Psoas muscle (tissue), 8 donors: ENCODE results near the gene RAB11FIP2. TPM values are rescaled to one million over a fixed set of nuclear protein-coding genes. Genes with fewer than 3 reads are reported as not detected.

Experiments used
- ATAC-seq, 4 donors: fragments of 200-7000 bp; cut with Tn5 transposase; one replicate each; pipeline ENCODE4 v1.9.1; 2020; ENCODE audit warnings: moderate library complexity in 3 of 4, mild to moderate bottlenecking in 2 of 4
- DNase-seq, 2 donors: peaks; one replicate each; pipeline ENCODE4 v3.0.0-alpha.2; 2020
- H3K27ac ChIP-seq: fragments of 200-600 bp; one replicate; pipeline ENCODE4 v1.8.0; 2022
- H3K27me3 ChIP-seq, 3 donors: fragments of 200-600 bp in 1 of 3; one replicate each; pipeline versions ENCODE4 v1.6.1 to v1.8.0; 2013 to 2022; ENCODE audit warnings: low read length in 2 of 3, mild to moderate bottlenecking in 2 of 3, moderate library complexity in 1 of 3; ENCODE audit not compliant: insufficient read depth in 3 of 3
- H3K36me3 ChIP-seq, 2 donors: fragments of 200-600 bp in 1 of 2; one replicate each; pipeline versions ENCODE4 v1.6.1 to v1.8.0; 2013 to 2022; ENCODE audit warnings: low read depth in 1 of 2, mild to moderate bottlenecking in 1 of 2, moderate library complexity in 1 of 2; ENCODE audit not compliant: insufficient read depth in 1 of 2
- H3K4me1 ChIP-seq: fragments of 200-600 bp; one replicate; pipeline ENCODE4 v1.8.0; 2022
- H3K4me3 ChIP-seq: fragments of 200-600 bp; one replicate; pipeline ENCODE4 v1.8.0; 2022; ENCODE audit warnings: mild to moderate bottlenecking
- H3K9me3 ChIP-seq: fragments of 200-600 bp; one replicate; pipeline ENCODE4 v1.8.0; 2022
- WGBS, 3 donors: extraction: QIAGEN DNeasy Blood & Tissue Kit; methylation state at CpG; one replicate each; pipeline versions ENCODE4 v1.1.6 to v1.1.7; 2013; 5-methylcytosine and 5-hydroxymethylcytosine counted together
- intact Hi-C, 2 donors: fragments of 100-400 bp; cut with DNase I; formaldehyde crosslinking; loops; one replicate each; pipeline versions ENCODE4 v1.11.0 to v1.14.2; 2022
- polyA plus RNA-seq, 3 donors: library from polyadenylated mRNA; stranded (reverse); fragments of 200-250 nt; gene quantifications; one replicate each; pipeline ENCODE4 v1.2.3, GENCODE V29; 2013
- total RNA-seq, 4 donors: library from RNA; stranded (reverse); fragmentation: NEBNext Ultra II Directional in 2 of 4; extraction: Animal tissue kit (Norgen Biotek cat#: 25700) in 2 of 4; gene quantifications; one replicate each; pipeline versions ENCODE4 v1.2.1 to v1.2.4, GENCODE V29; 2021 to 2023
- TF ChIP-seq, protein P1 (sequence below): fragments of 200-600 bp; IDR thresholded peaks from one replicate; pipeline ENCODE4 v1.8.0; 2022; ENCODE audit warnings: antibody characterized with exemption
- donor health status: healthy with polysubstance abuse.
- donor health status: DM: no; HTN: no; CAD: no; lungs with moderate emphysema.
- donor health status: Bipolar disorder and iron deficiency.
- donor health status: healthy.
- donor health status: DM: yes; HTN: yes; CAD: no.
- donor health status: DM: no; HTN: no; CAD: no.
- donor health status: DM: no; HTN: no; CAD: no.
- donor health status: DM: yes; HTN: yes; CAD: no.

Gene RAB11FIP2
- total and polyA plus RNA-seq, 7 donors, result 3.1 to 13.6 (median 10.4) TPM

DNA sequence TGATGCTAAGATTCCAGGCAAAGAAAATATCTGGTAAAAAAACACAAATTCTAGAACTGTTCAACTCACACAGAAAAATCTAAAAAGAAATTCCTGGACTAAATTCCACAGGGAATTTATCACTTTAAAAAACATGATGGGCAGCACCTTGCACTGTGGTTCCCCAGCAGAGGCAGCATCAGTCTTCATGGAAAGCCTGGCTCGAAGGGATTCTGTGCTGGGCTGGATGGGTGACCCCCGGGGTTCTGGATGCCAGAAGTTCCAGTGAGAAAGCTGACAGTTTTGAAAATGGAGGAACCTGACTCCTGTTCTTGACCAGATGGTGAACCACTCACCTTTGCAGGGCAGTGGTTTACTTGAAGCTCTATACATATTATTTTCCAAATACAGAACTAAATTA lies 52.0 kb downstream of the RAB11FIP2 start:
- DNase-seq (no peak), ATAC-seq (no peak)
- no peak overlapping the region for H3K27ac ChIP-seq
- no peaks in the 10 kb centered on the region for H3K27me3 ChIP-seq
- no peaks in the 10 kb centered on the region for H3K36me3 ChIP-seq
- H3K4me1 ChIP-seq, result no peaks in the 10 kb centered on the region
- no peak overlapping the region for H3K4me3 ChIP-seq
- intact Hi-C loops, result no loop called here
- no peaks in the 10 kb centered on the region for H3K9me3 ChIP-seq
- TF ChIP-seq, protein P1, sequence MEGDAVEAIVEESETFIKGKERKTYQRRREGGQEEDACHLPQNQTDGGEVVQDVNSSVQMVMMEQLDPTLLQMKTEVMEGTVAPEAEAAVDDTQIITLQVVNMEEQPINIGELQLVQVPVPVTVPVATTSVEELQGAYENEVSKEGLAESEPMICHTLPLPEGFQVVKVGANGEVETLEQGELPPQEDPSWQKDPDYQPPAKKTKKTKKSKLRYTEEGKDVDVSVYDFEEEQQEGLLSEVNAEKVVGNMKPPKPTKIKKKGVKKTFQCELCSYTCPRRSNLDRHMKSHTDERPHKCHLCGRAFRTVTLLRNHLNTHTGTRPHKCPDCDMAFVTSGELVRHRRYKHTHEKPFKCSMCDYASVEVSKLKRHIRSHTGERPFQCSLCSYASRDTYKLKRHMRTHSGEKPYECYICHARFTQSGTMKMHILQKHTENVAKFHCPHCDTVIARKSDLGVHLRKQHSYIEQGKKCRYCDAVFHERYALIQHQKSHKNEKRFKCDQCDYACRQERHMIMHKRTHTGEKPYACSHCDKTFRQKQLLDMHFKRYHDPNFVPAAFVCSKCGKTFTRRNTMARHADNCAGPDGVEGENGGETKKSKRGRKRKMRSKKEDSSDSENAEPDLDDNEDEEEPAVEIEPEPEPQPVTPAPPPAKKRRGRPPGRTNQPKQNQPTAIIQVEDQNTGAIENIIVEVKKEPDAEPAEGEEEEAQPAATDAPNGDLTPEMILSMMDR, result no peak
- WGBS, 3 donors, result 90 to 97% (median 92%) methylated on average over 2 of the region's 2 CpGs

DNA sequence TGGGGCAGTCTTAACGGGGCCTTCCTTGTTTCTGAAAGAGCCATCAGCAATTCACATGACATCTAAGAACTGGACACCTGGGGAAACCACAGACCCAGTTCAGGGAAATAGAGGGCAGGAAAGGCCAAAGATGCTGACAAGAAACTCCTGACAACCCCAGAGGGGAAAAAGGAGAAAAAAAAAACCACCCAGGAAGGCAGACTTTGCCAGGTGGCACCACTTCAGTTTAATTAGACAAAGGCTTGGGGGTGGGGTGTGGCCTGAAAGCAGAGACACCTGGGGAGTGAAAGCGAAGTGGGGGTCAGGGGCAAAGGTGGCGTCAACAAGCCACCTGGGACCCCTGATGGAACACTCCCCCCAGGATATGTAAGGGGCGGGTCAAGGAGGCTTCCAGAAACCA lies 53.6 kb downstream of the RAB11FIP2 start:
- DNase-seq, result no peak
- no peak for ATAC-seq
- no peaks in the 10 kb centered on the region for H3K27me3 ChIP-seq
- no peak overlapping the region for H3K4me3 ChIP-seq
- no peaks in the 10 kb centered on the region for H3K36me3 ChIP-seq
- WGBS, 3 donors, result 89 to 94% (median 90%) methylated on average over 4 of the region's 4 CpGs
- no peaks in the 10 kb centered on the region for H3K9me3 ChIP-seq
- intact Hi-C loops, result no loop called here
- H3K4me1 ChIP-seq, result no peaks in the 10 kb centered on the region
- no peak overlapping the region for H3K27ac ChIP-seq
- TF ChIP-seq, protein P1, result no peak

DNA sequence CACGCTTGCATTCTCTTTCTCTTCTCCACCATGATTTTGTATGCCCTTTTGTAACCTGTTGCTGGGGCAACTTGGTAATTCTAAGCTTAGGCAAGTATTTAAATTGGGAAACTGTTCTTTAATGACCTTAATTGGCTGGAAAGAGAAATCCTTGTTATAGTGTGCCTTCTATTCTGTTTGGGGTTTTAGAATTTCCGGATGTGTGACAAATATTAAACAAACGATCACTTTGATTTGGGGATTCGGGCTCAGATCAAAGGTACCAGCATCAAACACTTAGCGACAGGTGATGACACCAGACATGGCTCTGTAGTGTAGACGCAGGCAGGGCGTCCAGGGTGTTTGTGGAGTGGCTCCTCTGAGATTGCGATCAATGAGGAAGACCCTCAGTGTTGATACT lies 55.0 kb downstream of the RAB11FIP2 start:
- no peaks in the 10 kb centered on the region for H3K4me1 ChIP-seq
- intact Hi-C loops, result no loop called here
- H3K27ac ChIP-seq, result no peak overlapping the region
- ATAC-seq (no peak), DNase-seq (no peak)
- TF ChIP-seq, protein P1, result no peak
- no peak overlapping the region for H3K4me3 ChIP-seq
- no peaks in the 10 kb centered on the region for H3K9me3 ChIP-seq
- H3K36me3 ChIP-seq, result no peaks in the 10 kb centered on the region
- 91 to 94% (median 93%) methylated on average over 8 of the region's 8 CpGs for WGBS, 3 donors
- no peaks in the 10 kb centered on the region for H3K27me3 ChIP-seq

DNA sequence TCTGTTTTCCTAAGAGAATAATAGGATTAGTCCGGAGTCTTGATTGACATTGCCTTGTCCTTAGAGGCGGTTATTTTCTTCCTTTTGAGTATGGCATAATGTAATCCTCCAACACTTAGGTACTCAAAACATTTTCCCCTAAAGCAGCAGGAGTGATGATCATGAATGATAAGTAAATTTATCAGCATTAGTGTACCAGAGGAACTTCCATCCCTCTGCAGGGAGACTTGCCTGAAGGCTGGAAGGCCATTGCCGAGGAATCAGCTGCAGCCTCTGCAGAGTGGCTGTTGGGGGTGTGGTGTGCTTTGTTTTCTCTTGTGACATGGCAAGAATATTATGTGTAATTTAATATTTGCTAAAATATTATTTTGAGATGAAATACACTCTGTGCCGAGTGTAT lies 56.8 kb downstream of the RAB11FIP2 start:
- ATAC-seq (no peak), DNase-seq (no peak)
- H3K9me3 ChIP-seq, result no peaks in the 10 kb centered on the region
- no peaks in the 10 kb centered on the region for H3K36me3 ChIP-seq
- no peak overlapping the region for H3K4me3 ChIP-seq
- intact Hi-C loops, result no loop called here
- no peak overlapping the region for H3K27ac ChIP-seq
- H3K4me1 ChIP-seq, result no peaks in the 10 kb centered on the region
- WGBS, 3 donors, result 88 to 89% (median 89%) methylated on average over 4 of the region's 4 CpGs
- H3K27me3 ChIP-seq, result no peaks in the 10 kb centered on the region
- TF ChIP-seq, protein P1, result no peak

DNA sequence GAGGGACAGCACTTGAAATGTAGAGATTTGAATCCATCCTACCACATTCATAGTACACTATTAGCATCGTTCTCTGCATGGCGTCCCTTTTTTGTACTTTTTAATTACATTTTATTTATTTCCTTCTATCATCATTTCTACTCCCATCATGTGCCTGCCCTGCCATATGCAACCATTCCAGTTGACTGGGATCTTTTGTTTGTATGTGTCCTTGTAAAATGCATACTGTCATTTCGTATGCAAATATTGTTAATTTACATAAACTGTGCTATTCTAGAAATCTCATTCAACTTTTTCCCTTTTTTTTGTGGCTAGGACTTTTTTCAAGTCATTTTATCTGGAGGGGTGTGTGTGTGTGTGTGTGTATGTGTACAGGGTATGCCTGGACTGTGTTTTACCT lies 57.9 kb downstream of the RAB11FIP2 start:
- no peaks in the 10 kb centered on the region for H3K27me3 ChIP-seq
- H3K36me3 ChIP-seq, result no peaks in the 10 kb centered on the region
- H3K9me3 ChIP-seq, result no peaks in the 10 kb centered on the region
- no peak for DNase-seq
- no peak overlapping the region for H3K4me3 ChIP-seq
- H3K27ac ChIP-seq, result no peak overlapping the region
- no peaks in the 10 kb centered on the region for H3K4me1 ChIP-seq
- ATAC-seq, result no peak
- intact Hi-C loops, result no loop called here
- TF ChIP-seq, protein P1, result no peak
- WGBS, 3 donors, result 60 to 63% (median 62%) methylated on average over 3 of the region's 3 CpGs
